Body of pancreas (tissue), 4 donors: ENCODE results near the gene TRIM56. TPM values are rescaled to one million over a fixed set of nuclear protein-coding genes. Genes with fewer than 3 reads are reported as not detected.
A peak's percentile ranks its signal among the peaks of the same experiment; 100 is the strongest.

ENCODE experiments used
- ATAC-seq: fragments of 150-250 bp; one replicate; pipeline ENCODE4 v1.9.1; 2016
- DNase-seq, 4 donors: peaks; one replicate each; pipeline ENCODE4 v3.0.0-alpha.2; 2019
- H3K27ac ChIP-seq, 4 donors: fragments of 200-600 bp; sonication (generic); 1 replicate in 3 of 4; 2 replicates in 1 of 4; pipeline versions ENCODE4 v1.5.1 to v1.6.1; 2016 to 2019; ENCODE audit warnings: mild to moderate bottlenecking in 1 of 4, mixed read lengths in 1 of 4, moderate library complexity in 1 of 4
- H3K27me3 ChIP-seq, 2 donors: fragments of 200-600 bp; sonication (generic); one replicate each; pipeline ENCODE4 v1.6.0; 2016; ENCODE audit warnings: mild to moderate bottlenecking in 1 of 2
- H3K36me3 ChIP-seq, 2 donors: fragments of 200-600 bp; sonication (generic); replicated peaks in 1 of 2; 2 replicates each; pipeline ENCODE4 v1.5.1; 2016; ENCODE audit warnings: low read depth in 2 of 2; ENCODE audit not compliant: insufficient read depth in 1 of 2
- H3K4me1 ChIP-seq: fragments of 200-600 bp; sonication (generic); one replicate; pipeline ENCODE4 v1.6.0; 2016
- H3K4me3 ChIP-seq, 2 donors: fragments of 200-600 bp; sonication (generic); 1 replicate in 1 of 2; 2 replicates in 1 of 2; pipeline ENCODE4 v1.5.1; 2016 to 2019
- H3K9me3 ChIP-seq, 3 donors: fragments of 200-600 bp; sonication (generic); 1 replicate in 2 of 3; 2 replicates in 1 of 3; pipeline ENCODE4 v1.5.1; 2016
- POLR2A ChIP-seq, 3 donors: fragments of 450-650 bp; IDR thresholded peaks; one replicate each; pipeline ENCODE4 v1.6.1; 2016; ENCODE audit warnings: antibody characterized with exemption in 3 of 3, mild to moderate bottlenecking in 2 of 3
- WGBS, 2 donors: methylation state at CpG; one replicate each; pipeline ENCODE4 v1.1.5; 2017; 5-methylcytosine and 5-hydroxymethylcytosine counted together
- intact Hi-C: fragments of 100-400 bp; cut with DNase I; formaldehyde crosslinking; loops from one replicate; pipeline ENCODE4 v1.15.1; 2023
- total RNA-seq, 2 donors: library from RNA; depleted of rRNA; stranded (reverse); fragments of >200 nt; gene quantifications; one replicate each; pipeline ENCODE4 v1.1.0, GENCODE V29; 2016
- TF ChIP-seq, protein P1 (sequence below), 7 experiments: fragments of 450-650 bp in 4 of 7; fragments of 200-600 bp in 3 of 7; sonication (generic) in 3 of 7; IDR thresholded peaks; one replicate each; pipeline ENCODE4 v1.5.1; 2016 to 2019; ENCODE audit warnings: antibody characterized with exemption in 7 of 7

Gene TRIM56
- total RNA-seq, 2 donors from 2014 or later = 13.5 to 19.4 TPM

DNA sequence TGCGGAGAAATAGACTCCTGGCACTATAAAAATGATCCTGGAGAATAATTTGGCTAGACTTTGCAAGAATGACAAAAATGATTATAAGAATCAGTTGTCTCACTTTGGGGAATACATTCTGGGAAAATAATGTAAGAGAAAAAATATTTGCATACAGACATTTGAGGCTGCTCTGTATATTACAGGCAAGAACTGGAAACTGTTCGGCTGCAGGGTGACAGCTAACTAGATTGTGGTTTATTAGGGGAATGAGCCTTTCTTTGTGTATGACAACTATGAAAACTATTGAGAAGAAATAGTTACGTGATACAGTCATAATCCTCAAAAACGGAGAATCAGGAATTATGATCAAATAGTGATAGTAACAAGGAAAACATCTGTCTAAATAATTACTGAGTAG is 8.6 kb downstream of the TRIM56 start:
- Histone ChIP-seq H3K4me3 (no peak overlapping the region), H3K27me3 (no peaks in the 10 kb centered on the region), H3K27ac (no peak overlapping the region), H3K4me1 (peaks cover 6% of the 10 kb centered on the region), H3K9me3 (no peaks in the 10 kb centered on the region), H3K36me3 (no peaks in the 10 kb centered on the region)
- WGBS, 2 donors = 75% methylated on average over 4 of the region's 4 CpGs
- ATAC-seq = peak; percentile 33
- intact Hi-C loops = no loop called here
- no peak for DNase-seq
- TF ChIP-seq, protein P1, sequence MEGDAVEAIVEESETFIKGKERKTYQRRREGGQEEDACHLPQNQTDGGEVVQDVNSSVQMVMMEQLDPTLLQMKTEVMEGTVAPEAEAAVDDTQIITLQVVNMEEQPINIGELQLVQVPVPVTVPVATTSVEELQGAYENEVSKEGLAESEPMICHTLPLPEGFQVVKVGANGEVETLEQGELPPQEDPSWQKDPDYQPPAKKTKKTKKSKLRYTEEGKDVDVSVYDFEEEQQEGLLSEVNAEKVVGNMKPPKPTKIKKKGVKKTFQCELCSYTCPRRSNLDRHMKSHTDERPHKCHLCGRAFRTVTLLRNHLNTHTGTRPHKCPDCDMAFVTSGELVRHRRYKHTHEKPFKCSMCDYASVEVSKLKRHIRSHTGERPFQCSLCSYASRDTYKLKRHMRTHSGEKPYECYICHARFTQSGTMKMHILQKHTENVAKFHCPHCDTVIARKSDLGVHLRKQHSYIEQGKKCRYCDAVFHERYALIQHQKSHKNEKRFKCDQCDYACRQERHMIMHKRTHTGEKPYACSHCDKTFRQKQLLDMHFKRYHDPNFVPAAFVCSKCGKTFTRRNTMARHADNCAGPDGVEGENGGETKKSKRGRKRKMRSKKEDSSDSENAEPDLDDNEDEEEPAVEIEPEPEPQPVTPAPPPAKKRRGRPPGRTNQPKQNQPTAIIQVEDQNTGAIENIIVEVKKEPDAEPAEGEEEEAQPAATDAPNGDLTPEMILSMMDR (IDR thresholded peaks at IDR 0.05) = no peak
- no peak for TF ChIP-seq POLR2A (IDR thresholded peaks at IDR 0.05)

DNA sequence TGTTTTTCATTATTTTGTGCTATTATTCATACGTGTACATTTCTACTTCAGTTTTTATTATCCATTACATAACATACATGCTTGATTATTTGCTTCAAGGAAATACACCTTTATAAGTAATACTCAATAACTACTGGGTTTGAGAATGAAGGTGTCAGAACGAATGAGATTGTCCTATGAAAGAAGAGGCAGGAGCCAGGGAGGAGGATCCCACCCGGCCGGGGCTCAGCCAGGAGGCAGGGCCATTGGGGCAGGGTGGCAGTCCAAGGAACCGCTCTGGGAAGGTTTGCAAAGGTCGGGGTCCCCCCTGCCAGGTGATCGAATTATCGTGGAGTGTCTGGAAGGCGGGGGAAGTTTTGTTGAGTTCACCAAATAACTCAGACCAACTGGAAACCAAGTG is 9.1 kb downstream of the TRIM56 start:
- WGBS, 2 donors = 57 to 68% methylated on average over 8 to 9 of the region's 9 CpGs
- H3K4me1 ChIP-seq = peaks cover 1% of the 10 kb centered on the region
- intact Hi-C loops = no loop called here
- DNase-seq = no peak
- no peaks in the 10 kb centered on the region for H3K27me3 ChIP-seq
- no peak overlapping the region for H3K27ac ChIP-seq
- TF ChIP-seq, protein P1 (IDR thresholded peaks at IDR 0.05) = no peak
- no peak for TF ChIP-seq POLR2A (IDR thresholded peaks at IDR 0.05)
- no peak overlapping the region for H3K4me3 ChIP-seq
- H3K9me3 ChIP-seq = no peaks in the 10 kb centered on the region
- no peak for ATAC-seq
- no peaks in the 10 kb centered on the region for H3K36me3 ChIP-seq

DNA sequence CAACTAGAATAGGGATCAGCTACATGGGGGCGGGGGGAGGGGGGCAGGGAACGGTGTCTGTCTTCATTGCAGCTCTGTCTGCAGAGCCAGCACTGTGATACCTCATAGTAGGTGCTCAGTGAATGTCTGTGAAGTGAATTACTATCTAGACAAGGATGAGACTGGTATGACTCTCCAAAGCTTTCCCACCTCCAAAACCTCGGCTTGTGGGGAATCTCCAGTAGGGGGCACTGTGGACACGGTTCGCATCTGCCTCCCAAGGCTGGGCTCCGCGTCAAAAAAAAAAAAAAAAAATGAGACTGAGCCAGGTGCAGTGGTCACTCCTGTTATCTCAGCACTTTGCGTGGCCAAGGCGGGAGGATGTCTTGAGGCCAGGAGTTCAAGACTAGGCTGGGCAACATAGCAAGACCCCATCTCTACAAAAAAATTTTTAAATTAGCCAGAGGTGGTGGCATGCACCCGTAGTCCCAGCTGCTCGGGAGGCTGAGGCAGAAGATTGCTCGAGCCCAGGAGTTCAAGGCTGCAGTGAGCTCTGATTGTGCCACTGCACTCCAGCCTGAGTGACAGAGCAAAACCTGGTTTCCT is 9.6 kb downstream of the TRIM56 start:
- TF ChIP-seq, protein P1 (IDR thresholded peaks at IDR 0.05) = peak in 6 of 7 experiments; percentile 26 to 53 (median 43)
- TF ChIP-seq POLR2A (IDR thresholded peaks at IDR 0.05) = no peak
- no peaks in the 10 kb centered on the region for H3K27me3 ChIP-seq
- 35 to 36% methylated on average over 6 to 12 of the region's 12 CpGs for WGBS, 2 donors
- no peak overlapping the region for H3K27ac ChIP-seq
- H3K9me3 ChIP-seq = no peaks in the 10 kb centered on the region
- ATAC-seq (peak; percentile 55), DNase-seq (peak; percentile 38 to 53 (median 46))
- no peak overlapping the region for H3K4me3 ChIP-seq
- H3K36me3 ChIP-seq = no peaks in the 10 kb centered on the region
- peaks cover 5% of the 10 kb centered on the region for H3K4me1 ChIP-seq
- intact Hi-C loops = no loop called here

DNA sequence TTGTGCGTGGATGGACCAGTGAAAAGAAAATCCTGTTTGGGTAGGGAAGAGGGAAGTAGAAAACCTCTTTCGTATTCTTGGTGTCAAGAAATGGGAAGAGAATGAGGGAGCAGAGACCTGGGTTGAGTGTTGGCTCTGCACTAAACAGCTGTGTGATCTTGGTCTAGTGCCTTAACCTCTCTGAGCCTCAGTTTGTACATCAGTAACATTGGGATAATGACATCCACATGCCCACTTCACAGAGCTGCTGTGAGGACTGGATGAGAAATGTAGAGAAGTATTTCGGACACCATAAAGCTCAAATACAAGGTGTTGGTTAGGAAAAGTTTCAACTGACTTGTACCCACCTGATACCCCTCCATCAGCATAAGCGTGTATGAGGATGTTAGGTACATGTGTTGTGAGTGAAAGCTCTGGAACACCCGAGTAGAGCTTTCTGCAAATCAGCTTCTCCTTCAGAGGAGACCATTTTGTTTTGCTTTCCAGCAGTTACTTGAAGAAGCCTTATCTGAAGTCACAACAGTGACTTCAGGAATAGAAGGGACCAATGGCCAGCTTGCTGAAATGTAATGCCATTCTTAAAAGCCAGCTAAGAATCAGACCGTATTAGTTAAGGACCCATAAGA is 11.2 kb downstream of the TRIM56 start:
- no peak for TF ChIP-seq POLR2A (IDR thresholded peaks at IDR 0.05)
- TF ChIP-seq, protein P1 (IDR thresholded peaks at IDR 0.05) = no peak
- Histone ChIP-seq H3K4me1 (peaks cover 11% of the 10 kb centered on the region), H3K27me3 (no peaks in the 10 kb centered on the region)

DNA sequence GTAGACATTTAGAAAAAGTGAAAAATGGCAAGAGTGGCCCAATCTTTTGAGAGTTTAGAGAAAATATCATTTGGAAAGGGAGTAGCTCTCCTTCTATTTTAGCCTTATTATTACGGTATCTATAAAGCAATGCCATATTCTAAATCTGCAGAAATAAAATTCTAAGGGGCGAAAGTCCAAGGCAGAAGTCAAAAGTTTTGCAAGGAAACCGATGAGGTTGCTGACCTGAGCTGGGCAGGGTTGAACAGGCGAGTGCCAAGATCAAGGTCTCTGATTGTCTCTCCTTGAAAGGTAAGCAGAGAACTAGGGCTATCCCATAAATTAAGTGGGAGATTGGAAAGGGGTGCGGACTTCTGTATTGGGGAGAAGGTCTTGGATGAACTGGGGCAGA is 11.7 kb downstream of the TRIM56 start:
- TF ChIP-seq, protein P1 (IDR thresholded peaks at IDR 0.05) = no peak
- no peak for TF ChIP-seq POLR2A (IDR thresholded peaks at IDR 0.05)
- no peak for DNase-seq
- intact Hi-C loops = no loop called here
- 63 to 73% methylated on average over 5 of the region's 5 CpGs for WGBS, 2 donors
- H3K27ac ChIP-seq = no peak overlapping the region
- no peaks in the 10 kb centered on the region for H3K36me3 ChIP-seq
- peaks cover 11% of the 10 kb centered on the region for H3K4me1 ChIP-seq
- no peak for ATAC-seq
- H3K4me3 ChIP-seq = no peak overlapping the region
- no peaks in the 10 kb centered on the region for H3K27me3 ChIP-seq
- H3K9me3 ChIP-seq = no peaks in the 10 kb centered on the region

More for the DNA sequence above, 11.2 kb downstream of the TRIM56 start:
- Histone ChIP-seq H3K4me3 (no peak overlapping the region), H3K36me3 (no peaks in the 10 kb centered on the region), H3K27ac (no peak overlapping the region), H3K9me3 (no peaks in the 10 kb centered on the region)
- DNase-seq (no peak), ATAC-seq (no peak)
- 53 to 56% methylated on average over 6 of the region's 6 CpGs for WGBS, 2 donors
- intact Hi-C loops = no loop called here
